KG1 (cell line): ENCODE results near the gene MED13.
"Not testable (repeated sequence)": the region's sequence is repeated elsewhere in the genome, so short reads cannot be mapped to it uniquely, and the experiment has no call there.

ENCODE experiments used
- DNase-seq: peaks from one replicate; lab custom pipeline; 2025; lab: John Stamatoyannopoulos, UW

The MED13 gene

GRCh38 chr17:62086737-62087136, 21.7 kb upstream of the MED13 start:
- DNase-seq: no peak

- DNase-seq: no peak
Measured at GRCh38 chr17:62085511-62086408, 20.7 kb upstream of the MED13 start.

- DNase-seq: no peak
Measured at GRCh38 chr17:62084585-62084984, 19.5 kb upstream of the MED13 start.

GRCh38 chr17:62083651-62084050, 18.6 kb upstream of the MED13 start:
- DNase-seq: no peak

GRCh38 chr17:62080647-62081046, 15.6 kb upstream of the MED13 start:
- no peak for DNase-seq

- DNase-seq: no peak
Measured at GRCh38 chr17:62078009-62078408, 12.9 kb upstream of the MED13 start.

GRCh38 chr17:62076864-62077788, 12.0 kb upstream of the MED13 start:
- no peak for DNase-seq

- DNase-seq: no peak
Measured at GRCh38 chr17:62075308-62075815, 10.3 kb upstream of the MED13 start.

- DNase-seq: no peak
Measured at GRCh38 chr17:62073993-62074392, 8.9 kb upstream of the MED13 start.

GRCh38 chr17:62072855-62073254, 7.8 kb upstream of the MED13 start:
- DNase-seq: not testable (repeated sequence)

- DNase-seq: no peak
Measured at GRCh38 chr17:62070900-62071299, 5.8 kb upstream of the MED13 start.

GRCh38 chr17:62067165-62068145, 2.4 kb upstream of the MED13 start:
- DNase-seq: no peak

GRCh38 chr17:62065611-62066468, 762 bp upstream of the MED13 start:
- DNase-seq: peak; percentile 86

- no peak for DNase-seq
Measured at GRCh38 chr17:62064029-62064790, 868 bp downstream of the MED13 start.

- DNase-seq: no peak
Measured at GRCh38 chr17:62062944-62063343, 2.1 kb downstream of the MED13 start.

- DNase-seq: no peak
Measured at GRCh38 chr17:62062302-62062701, 2.8 kb downstream of the MED13 start.

GRCh38 chr17:62059414-62059813, 5.7 kb downstream of the MED13 start:
- DNase-seq: no peak

GRCh38 chr17:62058611-62059010, 6.5 kb downstream of the MED13 start:
- DNase-seq: no peak

- no peak for DNase-seq
Measured at GRCh38 chr17:62057696-62058095, 7.4 kb downstream of the MED13 start.
